Stomach (tissue), 9 donors: ENCODE measurements around the gene GTPBP4. TPM values are rescaled to one million over a fixed set of nuclear protein-coding genes. Genes with fewer than 3 reads are reported as not detected.
A peak's percentile ranks its signal among the peaks of the same experiment; 100 is the strongest.

Experiments
- DNase-seq, 2 donors: peaks; one replicate each; pipeline versions ENCODE4 v3.0.0 to v3.0.0-alpha.2; 2013 to 2019
- H3K27ac ChIP-seq, 5 donors: fragments of 200-600 bp in 4 of 5; sonication (generic) in 4 of 5; one replicate each; pipeline ENCODE4 v1.5.1; 2013 to 2019; ENCODE audit warnings: mild to moderate bottlenecking in 1 of 5, moderate library complexity in 1 of 5
- H3K27me3 ChIP-seq, 3 donors: fragments of 200-600 bp; sonication (generic); one replicate each; pipeline ENCODE4 v1.5.1; 2017 to 2019; ENCODE audit warnings: mixed run types in 1 of 3
- H3K36me3 ChIP-seq, 4 donors: fragments of 200-600 bp; sonication (generic); 1 replicate in 3 of 4; 2 replicates in 1 of 4; pipeline ENCODE4 v1.5.1; 2016 to 2019
- H3K4me1 ChIP-seq, 4 donors: fragments of 200-600 bp; sonication (generic); one replicate each; pipeline ENCODE4 v1.5.1; 2016 to 2019
- H3K4me3 ChIP-seq, 4 donors: fragments of 200-600 bp; sonication (generic) in 3 of 4; one replicate each; pipeline ENCODE4 v1.5.1; 2016 to 2019; ENCODE audit warnings: mild to moderate bottlenecking in 1 of 4
- H3K9me3 ChIP-seq, 4 donors: fragments of 200-600 bp; sonication (generic); one replicate each; pipeline ENCODE4 v1.5.1; 2016 to 2019
- CTCF ChIP-seq, 7 experiments: fragments of 450-650 bp in 4 of 7; fragments of 200-600 bp in 3 of 7; sonication (generic) in 3 of 7; IDR thresholded peaks; one replicate each; pipeline ENCODE4 v1.5.1; 2016 to 2019; ENCODE audit warnings: antibody characterized with exemption in 7 of 7, control low read depth in 2 of 7, mild to moderate bottlenecking in 1 of 7
- EP300 ChIP-seq: sonication (generic); formaldehyde crosslinking; IDR thresholded peaks from one replicate; pipeline ENCODE4 v1.6.1; 2017; ENCODE audit warnings: antibody characterized with exemption
- POLR2A ChIP-seq, 4 donors: fragments of 450-650 bp; IDR thresholded peaks; one replicate each; pipeline ENCODE4 v1.6.1; 2016; ENCODE audit warnings: antibody characterized with exemption in 4 of 4, control low read depth in 2 of 4, mild to moderate bottlenecking in 1 of 4, moderate library complexity in 1 of 4
- POLR2AphosphoS5 ChIP-seq, 3 donors: sonication (generic); formaldehyde crosslinking; IDR thresholded peaks; one replicate each; pipeline ENCODE4 v1.6.1; 2016; ENCODE audit warnings: antibody characterized with exemption in 3 of 3
- WGBS, 5 donors: extraction: QIAGEN DNeasy Blood & Tissue Kit in 3 of 5; methylation state at CpG; one replicate each; pipeline versions ENCODE4 v1.1.5 to v1.1.7; 2013 to 2018; 5-methylcytosine and 5-hydroxymethylcytosine counted together
- intact Hi-C: fragments of 100-400 bp; cut with DNase I; formaldehyde crosslinking; loops from one replicate; pipeline ENCODE4 v1.15.1; 2023; ENCODE audit warnings: low total_unique reads
- polyA plus RNA-seq, 3 donors: library from polyadenylated mRNA; stranded (reverse); fragments of 200-250 nt; gene quantifications; one replicate each; pipeline ENCODE4 v1.2.3, GENCODE V29; 2013
- total RNA-seq, 5 donors: library from RNA; depleted of rRNA; stranded (reverse); fragments of >200 nt; gene quantifications; one replicate each; pipeline versions ENCODE4 v1.1.0 to v1.2.3, GENCODE V29; 2014 to 2016
- donor health status: healthy with polysubstance abuse.
- donor health status: Bipolar disorder and iron deficiency.
- donor health status: healthy.

Gene GTPBP4
- total and polyA plus RNA-seq, 8 donors, result 8.8 to 61.7 (median 16.8) TPM

- H3K9me3 ChIP-seq, result no peaks in the 10 kb centered on the region
- H3K4me1 ChIP-seq, result peaks cover 0 to 18% (median 10%) of the 10 kb centered on the region in 4 donors
- H3K36me3 ChIP-seq, result peaks cover 16 to 75% (median 66%) of the 10 kb centered on the region in 4 donors
- no peak overlapping the region for H3K27ac ChIP-seq
- 83 to 89% (median 86%) methylated on average over 3 of the region's 3 CpGs for WGBS, 5 donors
- intact Hi-C loops, result loop anchor here (10.0 kb wide), 1 partner anchor 45 kb away; no protein-coding TSS in a partner anchor
- no peak overlapping the region for H3K4me3 ChIP-seq
- H3K27me3 ChIP-seq, result no peaks in the 10 kb centered on the region
- no peak for TF ChIP-seq CTCF (IDR thresholded peaks at IDR 0.05)
- TF ChIP-seq EP300, result no peak
- TF ChIP-seq POLR2AphosphoS5 (IDR thresholded peaks at IDR 0.05), result no peak
- no peak for TF ChIP-seq POLR2A (IDR thresholded peaks at IDR 0.05)
- DNase-seq, result no peak
These were observed 51.9 kb downstream of the GTPBP4 start for GRCh38 chr10:1040133-1040532.

GRCh38 chr10:1041514-1041913 lies 53.3 kb downstream of the GTPBP4 start:
- Histone ChIP-seq H3K27ac (no peak overlapping the region), H3K27me3 (no peaks in the 10 kb centered on the region), H3K36me3 (peaks cover 16 to 72% (median 65%) of the 10 kb centered on the region in 4 donors), H3K9me3 (no peaks in the 10 kb centered on the region), H3K4me1 (peaks cover 0 to 30% (median 15%) of the 10 kb centered on the region in 4 donors), H3K4me3 (no peak overlapping the region)
- no peak for DNase-seq
- no peak for TF ChIP-seq EP300
- TF ChIP-seq POLR2A (IDR thresholded peaks at IDR 0.05), result no peak
- no peak for TF ChIP-seq CTCF (IDR thresholded peaks at IDR 0.05)
- TF ChIP-seq POLR2AphosphoS5 (IDR thresholded peaks at IDR 0.05), result no peak
- intact Hi-C loops, result loop anchor here (10.0 kb wide), 1 partner anchor 47 kb away; no protein-coding TSS in a partner anchor
- 91 to 96% (median 94%) methylated on average over 9 of the region's 9 CpGs for WGBS, 5 donors

- DNase-seq, result peak in 1 of 2 donors; percentile 38
- peak overlapping the region; percentile 33 to 89 (median 78) for H3K27ac ChIP-seq
- WGBS, 5 donors, result 61 to 73% (median 68%) methylated on average over 12 of the region's 12 CpGs
- peaks cover 16 to 52% (median 51%) of the 10 kb centered on the region in 4 donors for H3K36me3 ChIP-seq
- peaks cover 7 to 37% (median 21%) of the 10 kb centered on the region in 4 donors for H3K4me1 ChIP-seq
- peak overlapping the region in 1 of 4 donors; percentile 14 for H3K4me3 ChIP-seq
- intact Hi-C loops, result loop anchor here (10.0 kb wide), 1 partner anchor 49 kb away; no protein-coding TSS in a partner anchor
- H3K27me3 ChIP-seq, result no peaks in the 10 kb centered on the region
- no peaks in the 10 kb centered on the region for H3K9me3 ChIP-seq
- no peak for TF ChIP-seq POLR2A (IDR thresholded peaks at IDR 0.05)
- TF ChIP-seq POLR2AphosphoS5 (IDR thresholded peaks at IDR 0.05), result peak in 2 of 3 donors; percentile 40 to 69
- TF ChIP-seq EP300, result no peak
- no peak for TF ChIP-seq CTCF (IDR thresholded peaks at IDR 0.05)
These were observed 55.3 kb downstream of the GTPBP4 start for GRCh38 chr10:1043532-1043995.

- intact Hi-C loops, result loop anchor here (10.0 kb wide), 1 partner anchor 49 kb away; no protein-coding TSS in a partner anchor
- no peak for DNase-seq
- Histone ChIP-seq H3K27me3 (no peaks in the 10 kb centered on the region), H3K27ac (peak overlapping the region; percentile 55 to 89 (median 78)), H3K4me3 (peak overlapping the region in 1 of 4 donors; percentile 14), H3K9me3 (no peaks in the 10 kb centered on the region), H3K4me1 (peaks cover 7 to 37% (median 21%) of the 10 kb centered on the region in 4 donors), H3K36me3 (peaks cover 16 to 48% (median 46%) of the 10 kb centered on the region in 4 donors)
- WGBS, 5 donors, result 47 to 66% (median 57%) methylated on average over 4 of the region's 4 CpGs
- no peak for TF ChIP-seq POLR2AphosphoS5 (IDR thresholded peaks at IDR 0.05)
- TF ChIP-seq POLR2A (IDR thresholded peaks at IDR 0.05), result no peak
- no peak for TF ChIP-seq EP300
- TF ChIP-seq CTCF (IDR thresholded peaks at IDR 0.05), result no peak
These were observed 55.9 kb downstream of the GTPBP4 start for GRCh38 chr10:1044146-1044545.
